MM.1S (cell line): Measurements from ENCODE around the gene DNAJC17.

Source experiments
- DNase-seq: peaks from one replicate; pipeline ENCODE4 v3.0.0-alpha.2; 2015
- H2AFZ ChIP-seq: fragments of 300-600 bp; sonication (generic); 2 replicates; pipeline ENCODE4 v1.6.0; 2016; ENCODE audit warnings: antibody characterized with exemption, low read length
- H3F3A ChIP-seq: fragments of 300-600 bp; sonication (generic); 2 replicates; pipeline ENCODE4 v1.6.1; 2016; ENCODE audit warnings: mild to moderate bottlenecking, antibody characterized with exemption, low read length, moderate library complexity, mixed read lengths; ENCODE audit not compliant: insufficient read depth
- H3K27ac ChIP-seq: fragments of 300-600 bp; sonication (generic); 2 replicates; pipeline ENCODE4 v1.5.1; 2016; ENCODE audit warnings: mild to moderate bottlenecking, low read length
- H3K27me3 ChIP-seq: fragments of 300-600 bp; sonication (generic); replicated peaks from 2 replicates; pipeline ENCODE4 v1.6.0; 2016; ENCODE audit warnings: low read length; ENCODE audit not compliant: insufficient read depth
- H3K36me3 ChIP-seq: fragments of 300-600 bp; sonication (generic); replicated peaks from 2 replicates; pipeline ENCODE4 v1.6.1; 2016; ENCODE audit warnings: mild to moderate bottlenecking, low read length, mixed read lengths; ENCODE audit not compliant: insufficient read depth
- H3K4me1 ChIP-seq: fragments of 300-600 bp; sonication (generic); 2 replicates; pipeline ENCODE4 v1.6.1; 2016; ENCODE audit warnings: low read length, mixed read lengths
- H3K4me2 ChIP-seq: fragments of 300-600 bp; sonication (generic); 2 replicates; pipeline ENCODE4 v1.6.0; 2016; ENCODE audit warnings: low read depth, low read length
- H3K4me3 ChIP-seq: fragments of 300-600 bp; sonication (generic); 2 replicates; pipeline ENCODE4 v1.5.1; 2016; ENCODE audit warnings: low read length, mixed read lengths
- H3K79me2 ChIP-seq: fragments of 300-600 bp; sonication (generic); 2 replicates; pipeline ENCODE4 v1.6.1; 2016; ENCODE audit warnings: mixed run types, low read length, mixed read lengths
- H3K9ac ChIP-seq: fragments of 300-600 bp; sonication (generic); 2 replicates; pipeline ENCODE4 v1.6.1; 2016; ENCODE audit warnings: low read length, mixed read lengths
- H3K9me2 ChIP-seq: fragments of 300-600 bp; sonication (generic); replicated peaks from 2 replicates; pipeline ENCODE4 v1.6.1; 2016; ENCODE audit warnings: mild to moderate bottlenecking, low read length, mixed read lengths; ENCODE audit not compliant: insufficient read depth
- H3K9me3 ChIP-seq: fragments of 300-600 bp; sonication (generic); replicated peaks from 2 replicates; pipeline ENCODE4 v1.6.1; 2016; ENCODE audit warnings: mild to moderate bottlenecking, low read length, mixed read lengths; ENCODE audit not compliant: insufficient read depth
- H4K20me1 ChIP-seq: fragments of 300-600 bp; sonication (generic); 2 replicates; pipeline ENCODE4 v1.6.1; 2016; ENCODE audit warnings: mild to moderate bottlenecking, low read length, moderate library complexity, mixed read lengths; ENCODE audit not compliant: insufficient read depth
- EZH2 ChIP-seq: fragments of 300-600 bp; sonication (generic); optimal IDR thresholded peaks from 2 replicates; pipeline ENCODE3; 2017; ENCODE audit warnings: low read depth, mild to moderate bottlenecking, antibody characterized with exemption, low read length, mixed read lengths
- EZH2phosphoT487 ChIP-seq: fragments of 300-600 bp; sonication (generic); IDR thresholded peaks from 2 replicates; pipeline ENCODE4 v1.6.1; 2018; ENCODE audit warnings: antibody characterized with exemption, low read length
- TF ChIP-seq, protein P1 (sequence below): fragments of 300-600 bp; sonication (generic); IDR thresholded peaks from 2 replicates; pipeline ENCODE4 v1.5.1; 2016; ENCODE audit warnings: antibody characterized with exemption, low read length, mixed read lengths

DNAJC17 gene

DNA sequence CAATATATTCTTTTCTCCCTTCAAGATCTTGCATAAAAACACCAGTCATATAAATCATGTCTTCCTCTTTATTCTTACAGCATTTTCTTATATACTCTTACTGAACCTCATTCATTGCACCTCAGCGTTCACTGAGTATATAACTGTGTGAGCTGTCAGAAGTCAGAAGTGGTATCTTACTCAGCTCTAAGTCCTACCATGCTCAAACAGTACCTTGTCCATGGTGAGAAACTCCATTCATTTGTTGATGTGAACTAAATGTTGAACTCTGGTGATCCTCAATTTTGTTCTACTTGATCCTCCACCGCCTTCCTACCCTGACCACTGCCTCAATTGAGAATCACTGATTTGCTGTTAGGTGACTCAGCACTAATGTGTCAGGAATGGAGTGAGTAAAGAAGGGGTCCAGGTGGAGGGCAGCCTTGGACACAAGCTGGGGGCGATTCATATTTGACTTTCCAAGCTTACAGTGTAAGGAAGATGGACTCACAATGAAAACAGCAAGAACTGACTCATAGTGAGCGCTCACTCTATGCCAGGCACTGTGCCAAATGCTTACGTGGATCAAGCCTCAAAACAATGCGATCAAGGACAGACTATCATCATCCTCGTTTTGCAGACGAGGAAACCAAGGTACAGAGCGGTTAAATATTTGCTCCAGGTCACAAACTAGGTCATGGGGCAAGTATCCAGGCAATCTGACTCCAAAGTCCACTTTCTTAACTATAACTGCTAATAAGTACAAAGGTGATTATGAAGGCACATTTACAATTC lies 13.9 kb downstream of the DNAJC17 start:
- H3K4me1 ChIP-seq, result no peaks in the 10 kb centered on the region
- H3K27me3 ChIP-seq, result no peaks in the 10 kb centered on the region
- no peaks in the 10 kb centered on the region for H4K20me1 ChIP-seq
- no peak overlapping the region for H3K9ac ChIP-seq
- peaks cover 5% of the 10 kb centered on the region; the same call in 1 of the 2 replicates for H3K79me2 ChIP-seq
- H3K4me3 ChIP-seq, result no peak overlapping the region
- DNase-seq, result no peak
- H3K27ac ChIP-seq, result no peak overlapping the region
- no peaks in the 10 kb centered on the region for H3F3A ChIP-seq
- TF ChIP-seq, protein P1, sequence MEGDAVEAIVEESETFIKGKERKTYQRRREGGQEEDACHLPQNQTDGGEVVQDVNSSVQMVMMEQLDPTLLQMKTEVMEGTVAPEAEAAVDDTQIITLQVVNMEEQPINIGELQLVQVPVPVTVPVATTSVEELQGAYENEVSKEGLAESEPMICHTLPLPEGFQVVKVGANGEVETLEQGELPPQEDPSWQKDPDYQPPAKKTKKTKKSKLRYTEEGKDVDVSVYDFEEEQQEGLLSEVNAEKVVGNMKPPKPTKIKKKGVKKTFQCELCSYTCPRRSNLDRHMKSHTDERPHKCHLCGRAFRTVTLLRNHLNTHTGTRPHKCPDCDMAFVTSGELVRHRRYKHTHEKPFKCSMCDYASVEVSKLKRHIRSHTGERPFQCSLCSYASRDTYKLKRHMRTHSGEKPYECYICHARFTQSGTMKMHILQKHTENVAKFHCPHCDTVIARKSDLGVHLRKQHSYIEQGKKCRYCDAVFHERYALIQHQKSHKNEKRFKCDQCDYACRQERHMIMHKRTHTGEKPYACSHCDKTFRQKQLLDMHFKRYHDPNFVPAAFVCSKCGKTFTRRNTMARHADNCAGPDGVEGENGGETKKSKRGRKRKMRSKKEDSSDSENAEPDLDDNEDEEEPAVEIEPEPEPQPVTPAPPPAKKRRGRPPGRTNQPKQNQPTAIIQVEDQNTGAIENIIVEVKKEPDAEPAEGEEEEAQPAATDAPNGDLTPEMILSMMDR, result no peak
- TF ChIP-seq EZH2 (no peak), EZH2phosphoT487 (no peak)
- no peaks in the 10 kb centered on the region for H3K9me3 ChIP-seq
- no peaks in the 10 kb centered on the region for H3K9me2 ChIP-seq
- H3K36me3 ChIP-seq, result no peaks in the 10 kb centered on the region
- H3K4me2 ChIP-seq, result no peak overlapping the region
- no peak overlapping the region for H2AFZ ChIP-seq

DNA sequence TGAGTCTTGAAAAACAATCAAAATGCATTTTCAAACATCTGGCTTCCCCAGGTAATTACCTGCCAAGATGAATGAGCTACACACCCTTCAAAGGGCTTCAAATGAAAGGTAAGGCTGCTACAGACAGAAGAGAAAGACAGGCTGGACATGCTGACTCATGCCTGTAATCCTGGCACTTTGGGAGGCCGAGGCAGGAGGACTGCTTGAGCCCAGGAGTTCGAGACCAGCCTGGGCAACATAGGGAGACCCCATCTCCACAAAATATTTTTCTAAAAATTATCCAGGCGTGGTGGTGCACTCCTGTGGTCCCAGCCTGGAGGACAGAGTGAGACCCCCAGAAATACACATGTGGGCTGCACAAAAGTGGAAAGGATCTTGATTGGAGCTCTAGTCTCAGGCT lies 14.9 kb downstream of the DNAJC17 start:
- no peak overlapping the region for H2AFZ ChIP-seq
- no peaks in the 10 kb centered on the region for H3K4me1 ChIP-seq
- H3F3A ChIP-seq, result no peaks in the 10 kb centered on the region
- no peak overlapping the region for H3K27ac ChIP-seq
- H3K9me2 ChIP-seq, result no peaks in the 10 kb centered on the region
- no peak overlapping the region for H3K4me3 ChIP-seq
- no peaks in the 10 kb centered on the region for H3K36me3 ChIP-seq
- no peak for TF ChIP-seq EZH2phosphoT487
- no peak for TF ChIP-seq EZH2
- TF ChIP-seq, protein P1, result no peak
- DNase-seq, result no peak
- peaks cover 5% of the 10 kb centered on the region; the same call in 1 of the 2 replicates for H3K79me2 ChIP-seq
- no peak overlapping the region for H3K9ac ChIP-seq
- no peaks in the 10 kb centered on the region for H4K20me1 ChIP-seq
- no peaks in the 10 kb centered on the region for H3K27me3 ChIP-seq
- H3K4me2 ChIP-seq, result no peak overlapping the region
- H3K9me3 ChIP-seq, result no peaks in the 10 kb centered on the region

DNA sequence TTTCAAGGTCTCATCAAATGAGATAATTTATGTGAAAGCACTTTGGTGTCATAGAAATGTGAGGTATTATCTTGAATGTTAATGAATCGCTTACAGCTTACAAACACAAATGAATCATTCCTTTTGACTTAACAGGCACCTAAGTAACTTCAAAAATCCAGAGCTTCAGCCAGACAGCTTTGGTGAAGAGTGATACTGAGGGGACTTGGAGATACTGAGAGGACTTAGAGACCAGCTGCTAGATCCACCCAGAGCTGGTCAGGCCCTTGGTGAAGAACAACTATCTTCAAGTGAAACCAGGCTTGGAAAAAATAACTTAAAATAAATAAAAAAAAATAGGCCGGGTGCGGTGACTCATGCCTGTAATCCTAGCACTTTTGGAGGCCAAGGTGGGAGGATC lies 16.6 kb downstream of the DNAJC17 start:
- no peaks in the 10 kb centered on the region for H3K4me1 ChIP-seq

More for the DNA sequence above, 16.6 kb downstream of the DNAJC17 start:
- TF ChIP-seq, protein P1, result no peak
- TF ChIP-seq EZH2 (no peak), EZH2phosphoT487 (no peak)
- Histone ChIP-seq H2AFZ (no peak overlapping the region), H3K4me2 (no peak overlapping the region), H3K27ac (no peak overlapping the region), H4K20me1 (no peaks in the 10 kb centered on the region), H3K9ac (no peak overlapping the region), H3K79me2 (peaks cover 5% of the 10 kb centered on the region; the same call in 1 of the 2 replicates), H3K27me3 (no peaks in the 10 kb centered on the region), H3K9me3 (no peaks in the 10 kb centered on the region), H3K36me3 (no peaks in the 10 kb centered on the region), H3K4me3 (no peak overlapping the region), H3K9me2 (no peaks in the 10 kb centered on the region), H3F3A (no peaks in the 10 kb centered on the region)
- no peak for DNase-seq
